ENCODE measurements around the gene ANKRD13C.
"Not testable (repeated sequence)": the region's sequence is repeated elsewhere in the genome, so short reads cannot be mapped to it uniquely, and the experiment has no call there.

ANKRD13C gene

GRCh38 chr1:70376196-70376595 lies 21.7 kb upstream of the ANKRD13C start:
- no peak overlapping the region for H3K27ac ChIP-seq
- DNase-seq (ENCODE audit: low spot score), result no peak
- TF ChIP-seq CTCF (IDR thresholded peaks at IDR 0.05), result no peak
- no peak overlapping the region for H3K4me3 ChIP-seq

GRCh38 chr1:70373580-70373979 lies 19.1 kb upstream of the ANKRD13C start:
- H3K27ac ChIP-seq; H3K4me3 ChIP-seq; DNase-seq (ENCODE audit: low spot score): not testable (repeated sequence)

GRCh38 chr1:70372426-70372825 lies 17.9 kb upstream of the ANKRD13C start:
- no peak overlapping the region for H3K27ac ChIP-seq
- no peak overlapping the region for H3K4me3 ChIP-seq
- TF ChIP-seq CTCF (IDR thresholded peaks at IDR 0.05), result no peak
- no peak for DNase-seq (ENCODE audit: low spot score)

- not testable (repeated sequence) for DNase-seq (ENCODE audit: low spot score); H3K4me3 ChIP-seq; H3K27ac ChIP-seq
These were observed 17.1 kb upstream of the ANKRD13C start for GRCh38 chr1:70371586-70371985.

- not testable (repeated sequence) for H3K4me3 ChIP-seq; DNase-seq (ENCODE audit: low spot score); H3K27ac ChIP-seq
These were observed 12.9 kb upstream of the ANKRD13C start for GRCh38 chr1:70367397-70367796.

GRCh38 chr1:70366997-70367396 lies 12.5 kb upstream of the ANKRD13C start:
- not testable (repeated sequence) for DNase-seq (ENCODE audit: low spot score); H3K4me3 ChIP-seq

GRCh38 chr1:70366425-70366952 lies 12.0 kb upstream of the ANKRD13C start:
- not testable (repeated sequence) for DNase-seq (ENCODE audit: low spot score); H3K4me3 ChIP-seq; H3K27ac ChIP-seq

More at GRCh38 chr1:70366997-70367396, 12.5 kb upstream of the ANKRD13C start:
- H3K27ac ChIP-seq, result not testable (repeated sequence)

- H3K4me3 ChIP-seq, result no peak overlapping the region
- DNase-seq (ENCODE audit: low spot score), result no peak
- no peak for TF ChIP-seq CTCF (IDR thresholded peaks at IDR 0.05)
- no peak overlapping the region for H3K27ac ChIP-seq
These were observed 9.9 kb upstream of the ANKRD13C start for GRCh38 chr1:70364439-70364838.

GRCh38 chr1:70361727-70362398 lies 7.3 kb upstream of the ANKRD13C start:
- no peak for DNase-seq (ENCODE audit: low spot score)
- no peak for TF ChIP-seq CTCF (IDR thresholded peaks at IDR 0.05)
- H3K4me3 ChIP-seq, result no peak overlapping the region
- no peak overlapping the region for H3K27ac ChIP-seq

- no peak for TF ChIP-seq CTCF (IDR thresholded peaks at IDR 0.05)
- Histone ChIP-seq H3K4me3 (no peak overlapping the region), H3K27ac (no peak overlapping the region)
- no peak for DNase-seq (ENCODE audit: low spot score)
These were observed 5.8 kb upstream of the ANKRD13C start for GRCh38 chr1:70360321-70360720.

Measured in coronary artery (tissue), 2 donors.